Neural cell (in vitro differentiated cells): Measurements from ENCODE around the gene DUSP7. TPM values are rescaled to one million over a fixed set of nuclear protein-coding genes. Genes with fewer than 3 reads are reported as not detected.

Experiments used
- H2AFZ ChIP-seq: fragments of 200-600, 300-800 bp; sonication (generic), shearing (Covaris generic); 2 replicates; pipeline ENCODE4 v1.6.0; 2014; ENCODE audit warnings: low read depth, mild to moderate bottlenecking, antibody characterized with exemption, low read length, moderate library complexity
- H3F3A ChIP-seq: fragments of 200-600 bp; shearing (Covaris generic); 2 replicates; pipeline ENCODE4 v1.6.1; 2016; ENCODE audit warnings: mild to moderate bottlenecking, moderate library complexity, mixed read lengths, antibody characterized with exemption, low read length; ENCODE audit not compliant: insufficient read depth, poor library complexity, severe bottlenecking
- H3K27ac ChIP-seq: fragments of 200-600, 300-800 bp; sonication (generic), shearing (Covaris generic); 2 replicates; pipeline ENCODE4 v1.5.1; 2014; ENCODE audit warnings: mild to moderate bottlenecking, low read length, moderate library complexity
- H3K27me3 ChIP-seq: fragments of 300-800, 200-600 bp; sonication (generic), shearing (Covaris generic); 2 replicates; pipeline ENCODE4 v1.6.0; 2014; ENCODE audit warnings: mild to moderate bottlenecking, low read depth, low read length, moderate library complexity; ENCODE audit not compliant: insufficient read depth
- H3K36me3 ChIP-seq: fragments of 300-800, 200-600 bp; sonication (generic), shearing (Covaris generic); 2 replicates; pipeline ENCODE4 v1.5.1; 2014; ENCODE audit warnings: mild to moderate bottlenecking, antibody characterized with exemption, low read length, moderate library complexity; ENCODE audit not compliant: insufficient read depth
- H3K4me2 ChIP-seq: fragments of 300-800, 200-600 bp; sonication (generic), shearing (Covaris generic); 2 replicates; pipeline ENCODE4 v1.6.0; 2014; ENCODE audit warnings: mild to moderate bottlenecking, low read length
- H3K4me3 ChIP-seq: fragments of 300-800, 200-600 bp; sonication (generic), shearing (Covaris generic); 2 replicates; pipeline ENCODE4 v1.5.1; 2014; ENCODE audit warnings: mild to moderate bottlenecking, low read length, moderate library complexity
- H3K79me2 ChIP-seq: fragments of 200-600 bp; shearing (Covaris generic); replicated peaks from 2 replicates; pipeline ENCODE4 v1.6.0; 2014; ENCODE audit warnings: mild to moderate bottlenecking, low read length, moderate library complexity; ENCODE audit not compliant: insufficient read depth
- H3K9ac ChIP-seq: fragments of 300-800, 200-600 bp; sonication (generic), shearing (Covaris generic); 2 replicates; pipeline ENCODE4 v1.6.1; 2016; ENCODE audit warnings: mild to moderate bottlenecking, low read length, mixed read lengths
- H3K9me2 ChIP-seq: fragments of 200-600 bp; shearing (Covaris generic); 2 replicates; pipeline ENCODE4 v1.6.1; 2016; ENCODE audit warnings: mild to moderate bottlenecking, low read length, mixed read lengths; ENCODE audit not compliant: insufficient read depth
- H3K9me3 ChIP-seq: fragments of 200-600, 300-800 bp; sonication (generic), shearing (Covaris generic); 2 replicates; pipeline ENCODE4 v1.6.1; 2016; ENCODE audit warnings: mild to moderate bottlenecking, mixed run types, low read length, moderate library complexity, mixed read lengths
- H4K20me1 ChIP-seq: fragments of 200-600 bp; shearing (Covaris generic); 2 replicates; pipeline ENCODE4 v1.6.1; 2016; ENCODE audit warnings: mild to moderate bottlenecking, mixed run types; ENCODE audit not compliant: insufficient read depth
- EP300 ChIP-seq: fragments of 450-650 bp; conservative IDR thresholded peaks from 2 replicates; pipeline ENCODE4 v1.6.1; 2014; ENCODE audit warnings: antibody characterized with exemption, mild to moderate bottlenecking, moderate library complexity; ENCODE audit not compliant: poor library complexity, severe bottlenecking
- MXI1 ChIP-seq: fragments of 450-650 bp; conservative IDR thresholded peaks from 2 replicates; pipeline ENCODE4 v1.6.1; 2014; ENCODE audit warnings: antibody characterized with exemption, mild to moderate bottlenecking; ENCODE audit not compliant: poor library complexity, severe bottlenecking
- POLR2AphosphoS5 ChIP-seq: IDR thresholded peaks from 2 replicates; pipeline ENCODE4 v1.6.1; 2012
- RAD21 ChIP-seq: fragments of 450-650 bp; conservative IDR thresholded peaks from 2 replicates; pipeline ENCODE4 v1.6.1; 2014; ENCODE audit warnings: antibody characterized with exemption, mild to moderate bottlenecking, moderate library complexity
- REST ChIP-seq: IDR thresholded peaks from 2 replicates; pipeline ENCODE4 v1.6.1; 2012; ENCODE audit warnings: borderline replicate concordance
- SMC3 ChIP-seq: fragments of 450-650 bp; conservative IDR thresholded peaks from 2 replicates; pipeline ENCODE4 v1.6.1; 2014; ENCODE audit warnings: antibody characterized with exemption, mild to moderate bottlenecking, moderate library complexity; ENCODE audit not compliant: poor library complexity
- TAF1 ChIP-seq: IDR thresholded peaks from 2 replicates; pipeline ENCODE4 v1.6.1; 2012; ENCODE audit warnings: low read depth
- polyA plus RNA-seq: library from polyadenylated mRNA; depleted of rRNA; stranded (reverse); fragments of >200 nt; gene quantifications from 2 replicates; pipeline ENCODE4 v1.2.3, GENCODE V29; 2014
- TF ChIP-seq, protein P1 (sequence below): fragments of 450-650 bp; IDR thresholded peaks from 2 replicates; pipeline ENCODE4 v1.5.1; 2014; ENCODE audit warnings: antibody characterized with exemption, mild to moderate bottlenecking, moderate library complexity; ENCODE audit not compliant: poor library complexity, severe bottlenecking

Gene DUSP7
- polyA plus RNA-seq, 1 donor from 2014 or later, result 8.5 TPM

GRCh38 chr3:52068730-52069129 lies 12.4 kb upstream of the DUSP7 start:
- Histone ChIP-seq H4K20me1 (no peaks in the 10 kb centered on the region), H3K36me3 (no peaks in the 10 kb centered on the region), H3K9ac (no peak overlapping the region), H3K27me3 (no peaks in the 10 kb centered on the region), H3K9me3 (no peaks in the 10 kb centered on the region), H3K4me3 (no peak overlapping the region), H3F3A (no peaks in the 10 kb centered on the region), H3K27ac (no peak overlapping the region), H3K79me2 (no peaks in the 10 kb centered on the region), H3K9me2 (no peaks in the 10 kb centered on the region), H2AFZ (no peak overlapping the region), H3K4me2 (no peak overlapping the region)
- TF ChIP-seq, protein P1, sequence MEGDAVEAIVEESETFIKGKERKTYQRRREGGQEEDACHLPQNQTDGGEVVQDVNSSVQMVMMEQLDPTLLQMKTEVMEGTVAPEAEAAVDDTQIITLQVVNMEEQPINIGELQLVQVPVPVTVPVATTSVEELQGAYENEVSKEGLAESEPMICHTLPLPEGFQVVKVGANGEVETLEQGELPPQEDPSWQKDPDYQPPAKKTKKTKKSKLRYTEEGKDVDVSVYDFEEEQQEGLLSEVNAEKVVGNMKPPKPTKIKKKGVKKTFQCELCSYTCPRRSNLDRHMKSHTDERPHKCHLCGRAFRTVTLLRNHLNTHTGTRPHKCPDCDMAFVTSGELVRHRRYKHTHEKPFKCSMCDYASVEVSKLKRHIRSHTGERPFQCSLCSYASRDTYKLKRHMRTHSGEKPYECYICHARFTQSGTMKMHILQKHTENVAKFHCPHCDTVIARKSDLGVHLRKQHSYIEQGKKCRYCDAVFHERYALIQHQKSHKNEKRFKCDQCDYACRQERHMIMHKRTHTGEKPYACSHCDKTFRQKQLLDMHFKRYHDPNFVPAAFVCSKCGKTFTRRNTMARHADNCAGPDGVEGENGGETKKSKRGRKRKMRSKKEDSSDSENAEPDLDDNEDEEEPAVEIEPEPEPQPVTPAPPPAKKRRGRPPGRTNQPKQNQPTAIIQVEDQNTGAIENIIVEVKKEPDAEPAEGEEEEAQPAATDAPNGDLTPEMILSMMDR, result no peak
- TF ChIP-seq REST (no peak), RAD21 (no peak), TAF1 (no peak), SMC3 (no peak), MXI1 (no peak), EP300 (no peak), POLR2AphosphoS5 (no peak)

GRCh38 chr3:52068055-52068571 lies 11.7 kb upstream of the DUSP7 start:
- Histone ChIP-seq H3K9me2 (no peaks in the 10 kb centered on the region), H3K36me3 (no peaks in the 10 kb centered on the region), H3K4me2 (no peak overlapping the region), H3K27ac (no peak overlapping the region), H4K20me1 (no peaks in the 10 kb centered on the region), H3K79me2 (no peaks in the 10 kb centered on the region), H2AFZ (no peak overlapping the region), H3K27me3 (no peaks in the 10 kb centered on the region), H3K9me3 (no peaks in the 10 kb centered on the region), H3F3A (no peaks in the 10 kb centered on the region), H3K4me3 (no peak overlapping the region), H3K9ac (no peak overlapping the region)
- TF ChIP-seq POLR2AphosphoS5, result no peak
- no peak for TF ChIP-seq EP300
- TF ChIP-seq REST, result no peak
- TF ChIP-seq TAF1, result no peak
